SK-N-SH treated with all-trans-retinoic acid at 6 μM for 48 hours (cell line): ENCODE data around the gene CCL22.

Source experiments
- ATAC-seq: fragments of 200-7000 bp; cut with Tn5 transposase; 3 replicates; pipeline ENCODE4 v1.9.1; 2020; ENCODE audit warnings: mild to moderate bottlenecking, moderate library complexity
- ARNTL ChIP-seq: fragments of 450-650 bp; formaldehyde crosslinking; IDR thresholded peaks from 2 replicates; pipeline ENCODE4 v1.5.0; 2020; ENCODE audit warnings: low read depth, mild to moderate bottlenecking, moderate library complexity, borderline replicate concordance
- CSDC2 ChIP-seq: fragments of 250-450 bp; sonication (Bioruptor Pico); IDR thresholded peaks from 2 replicates; pipeline ENCODE4 v1.5.0; 2020; ENCODE audit warnings: mild to moderate bottlenecking, moderate library complexity
- ESRRG ChIP-seq: fragments of 250-450 bp; sonication (Bioruptor Pico); IDR thresholded peaks from 2 replicates; pipeline ENCODE4 v1.6.1; 2021; ENCODE audit warnings: mild to moderate bottlenecking
- GLIS3 ChIP-seq: fragments of 250-450 bp; sonication (Bioruptor Pico); IDR thresholded peaks from 2 replicates; pipeline ENCODE4 v1.5.0; 2020; ENCODE audit warnings: mild to moderate bottlenecking, moderate library complexity
- ISL1 ChIP-seq: fragments of 250-450 bp; sonication (Bioruptor Pico); IDR thresholded peaks from 2 replicates; pipeline ENCODE4 v2.1.2; 2022; ENCODE audit warnings: mild to moderate bottlenecking, moderate library complexity
- OSR1 ChIP-seq: fragments of 250-450 bp; sonication (Bioruptor Pico); IDR thresholded peaks from 2 replicates; pipeline ENCODE4 v1.8.0; 2022; ENCODE audit warnings: moderate library complexity, mild to moderate bottlenecking, inconsistent platforms
- PPARA ChIP-seq: fragments of 250-450 bp; sonication (Bioruptor Pico); IDR thresholded peaks from 2 replicates; pipeline ENCODE4 v1.5.0; 2020; ENCODE audit warnings: mild to moderate bottlenecking, borderline replicate concordance
- RARB ChIP-seq: fragments of 250-450 bp; sonication (Bioruptor Pico); IDR thresholded peaks from 2 replicates; pipeline ENCODE4 v1.8.0; 2021; ENCODE audit warnings: mild to moderate bottlenecking, moderate library complexity
- SNAI2 ChIP-seq: fragments of 250-450 bp; sonication (Bioruptor Pico); IDR thresholded peaks from 2 replicates; pipeline ENCODE4 v1.5.0; 2020; ENCODE audit warnings: mild to moderate bottlenecking, moderate library complexity
- TCF4 ChIP-seq: fragments of 250-450 bp; sonication (Bioruptor Pico); IDR thresholded peaks from 2 replicates; pipeline ENCODE4 v1.8.0; 2021; ENCODE audit warnings: mild to moderate bottlenecking, moderate library complexity, borderline replicate concordance
- TOX ChIP-seq: fragments of 250-450 bp; sonication (Bioruptor Pico); IDR thresholded peaks from 2 replicates; pipeline ENCODE4 v1.8.0; 2021; ENCODE audit warnings: mild to moderate bottlenecking, moderate library complexity, borderline replicate concordance
- ZC3H10 ChIP-seq: fragments of 250-450 bp; sonication (Bioruptor Pico); IDR thresholded peaks from 2 replicates; pipeline ENCODE4 v1.5.1; 2021; ENCODE audit warnings: mild to moderate bottlenecking, moderate library complexity
- ZFP3 ChIP-seq: fragments of 250-450 bp; sonication (Bioruptor Pico); IDR thresholded peaks from 2 replicates; pipeline ENCODE4 v1.5.0; 2020; ENCODE audit warnings: mild to moderate bottlenecking, moderate library complexity
- ZFP30 ChIP-seq: fragments of 450-650 bp; formaldehyde crosslinking; IDR thresholded peaks from 2 replicates; pipeline ENCODE4 v1.5.0; 2022; ENCODE audit warnings: mild to moderate bottlenecking, moderate library complexity
- ZNF565 ChIP-seq: fragments of 450-650 bp; formaldehyde crosslinking; conservative IDR thresholded peaks from 2 replicates; pipeline ENCODE4 v1.5.0; 2020; ENCODE audit warnings: low read depth, mild to moderate bottlenecking, moderate library complexity
- ZNF70 ChIP-seq: fragments of 450-650 bp; formaldehyde crosslinking; IDR thresholded peaks from 2 replicates; pipeline ENCODE4 v1.5.0; 2020; ENCODE audit warnings: mild to moderate bottlenecking, moderate library complexity
- ZNF8 ChIP-seq: fragments of 450-650 bp; formaldehyde crosslinking; IDR thresholded peaks from 2 replicates; pipeline ENCODE4 v1.5.0; 2020; ENCODE audit warnings: mild to moderate bottlenecking, moderate library complexity
- TF ChIP-seq, protein P1 (sequence below): fragments of 250-450 bp; sonication (Bioruptor Pico); IDR thresholded peaks from 2 replicates; pipeline ENCODE4 v1.8.0; 2020; ENCODE audit warnings: mild to moderate bottlenecking, moderate library complexity, borderline replicate concordance
- TF ChIP-seq, protein P2 (sequence below): fragments of 250-450 bp; sonication (Bioruptor Pico); IDR thresholded peaks from 2 replicates; pipeline ENCODE4 v1.5.1; 2020; ENCODE audit warnings: low read depth, mild to moderate bottlenecking, moderate library complexity
- TF ChIP-seq, protein P3 (sequence below): fragments of 250-450 bp; sonication (Bioruptor Pico); IDR thresholded peaks from 2 replicates; pipeline ENCODE4 v1.8.0; 2021; ENCODE audit warnings: low read depth, mild to moderate bottlenecking, moderate library complexity, borderline replicate concordance
- TF ChIP-seq, protein P4 (sequence below): fragments of 250-450 bp; sonication (Bioruptor Pico); IDR thresholded peaks from 2 replicates; pipeline ENCODE4 v1.5.1; 2021; ENCODE audit warnings: mild to moderate bottlenecking, moderate library complexity
- TF ChIP-seq, protein P5 (sequence below): fragments of 250-450 bp; sonication (Bioruptor Pico); IDR thresholded peaks from 2 replicates; pipeline ENCODE4 v1.5.0; 2020; ENCODE audit warnings: mild to moderate bottlenecking, moderate library complexity

CCL22 gene

DNA sequence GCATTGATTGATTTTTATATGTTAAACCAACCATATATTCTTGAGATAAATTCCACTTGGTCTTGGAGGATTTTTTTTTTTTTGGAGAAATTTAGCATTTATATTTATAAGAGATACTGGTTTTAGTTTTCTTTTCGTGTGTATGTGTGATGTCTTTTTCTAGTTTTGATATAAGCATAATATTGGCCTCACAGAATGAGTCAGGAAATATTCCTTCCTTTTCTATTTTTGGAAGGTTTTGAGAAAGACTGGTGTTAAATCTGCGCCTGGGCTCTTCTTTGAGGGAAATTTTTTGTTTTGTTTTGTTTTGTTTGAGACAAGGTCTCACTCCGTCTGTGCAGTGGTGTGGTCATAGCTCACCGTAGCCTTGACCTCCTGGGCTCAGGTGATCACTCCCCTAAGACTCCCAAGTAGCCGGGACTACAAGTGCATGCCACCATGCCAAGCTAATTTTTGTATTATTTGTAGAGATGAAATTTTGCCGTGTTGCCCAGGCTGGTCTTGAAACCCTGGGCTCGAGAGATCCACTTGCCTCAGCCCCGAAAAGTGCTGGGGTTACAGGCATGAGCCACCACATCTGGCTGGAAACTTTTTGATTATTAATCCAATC, 28.8 kb upstream of the CCL22 start:
- no peak for ATAC-seq
- TF ChIP-seq OSR1 = no peak
- no peak for TF ChIP-seq ZC3H10 (CRISPR knock-in tag)
- TF ChIP-seq, protein P1, sequence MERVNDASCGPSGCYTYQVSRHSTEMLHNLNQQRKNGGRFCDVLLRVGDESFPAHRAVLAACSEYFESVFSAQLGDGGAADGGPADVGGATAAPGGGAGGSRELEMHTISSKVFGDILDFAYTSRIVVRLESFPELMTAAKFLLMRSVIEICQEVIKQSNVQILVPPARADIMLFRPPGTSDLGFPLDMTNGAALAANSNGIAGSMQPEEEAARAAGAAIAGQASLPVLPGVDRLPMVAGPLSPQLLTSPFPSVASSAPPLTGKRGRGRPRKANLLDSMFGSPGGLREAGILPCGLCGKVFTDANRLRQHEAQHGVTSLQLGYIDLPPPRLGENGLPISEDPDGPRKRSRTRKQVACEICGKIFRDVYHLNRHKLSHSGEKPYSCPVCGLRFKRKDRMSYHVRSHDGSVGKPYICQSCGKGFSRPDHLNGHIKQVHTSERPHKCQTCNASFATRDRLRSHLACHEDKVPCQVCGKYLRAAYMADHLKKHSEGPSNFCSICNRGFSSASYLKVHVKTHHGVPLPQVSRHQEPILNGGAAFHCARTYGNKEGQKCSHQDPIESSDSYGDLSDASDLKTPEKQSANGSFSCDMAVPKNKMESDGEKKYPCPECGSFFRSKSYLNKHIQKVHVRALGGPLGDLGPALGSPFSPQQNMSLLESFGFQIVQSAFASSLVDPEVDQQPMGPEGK (CRISPR knock-in tag) = no peak
- no peak for TF ChIP-seq TOX (CRISPR knock-in tag)
- TF ChIP-seq RARB (CRISPR knock-in tag) = no peak
- no peak for TF ChIP-seq TCF4 (CRISPR knock-in tag)
- no peak for TF ChIP-seq ZFP3 (CRISPR knock-in tag)
- TF ChIP-seq ZNF565 (CRISPR knock-in tag) = no peak
- TF ChIP-seq, protein P2, sequence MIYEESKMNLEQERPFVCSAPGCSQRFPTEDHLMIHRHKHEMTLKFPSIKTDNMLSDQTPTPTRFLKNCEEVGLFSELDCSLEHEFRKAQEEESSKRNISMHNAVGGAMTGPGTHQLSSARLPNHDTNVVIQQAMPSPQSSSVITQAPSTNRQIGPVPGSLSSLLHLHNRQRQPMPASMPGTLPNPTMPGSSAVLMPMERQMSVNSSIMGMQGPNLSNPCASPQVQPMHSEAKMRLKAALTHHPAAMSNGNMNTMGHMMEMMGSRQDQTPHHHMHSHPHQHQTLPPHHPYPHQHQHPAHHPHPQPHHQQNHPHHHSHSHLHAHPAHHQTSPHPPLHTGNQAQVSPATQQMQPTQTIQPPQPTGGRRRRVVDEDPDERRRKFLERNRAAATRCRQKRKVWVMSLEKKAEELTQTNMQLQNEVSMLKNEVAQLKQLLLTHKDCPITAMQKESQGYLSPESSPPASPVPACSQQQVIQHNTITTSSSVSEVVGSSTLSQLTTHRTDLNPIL (CRISPR knock-in tag) = no peak
- no peak for TF ChIP-seq ZNF8 (CRISPR knock-in tag)
- TF ChIP-seq, protein P3, sequence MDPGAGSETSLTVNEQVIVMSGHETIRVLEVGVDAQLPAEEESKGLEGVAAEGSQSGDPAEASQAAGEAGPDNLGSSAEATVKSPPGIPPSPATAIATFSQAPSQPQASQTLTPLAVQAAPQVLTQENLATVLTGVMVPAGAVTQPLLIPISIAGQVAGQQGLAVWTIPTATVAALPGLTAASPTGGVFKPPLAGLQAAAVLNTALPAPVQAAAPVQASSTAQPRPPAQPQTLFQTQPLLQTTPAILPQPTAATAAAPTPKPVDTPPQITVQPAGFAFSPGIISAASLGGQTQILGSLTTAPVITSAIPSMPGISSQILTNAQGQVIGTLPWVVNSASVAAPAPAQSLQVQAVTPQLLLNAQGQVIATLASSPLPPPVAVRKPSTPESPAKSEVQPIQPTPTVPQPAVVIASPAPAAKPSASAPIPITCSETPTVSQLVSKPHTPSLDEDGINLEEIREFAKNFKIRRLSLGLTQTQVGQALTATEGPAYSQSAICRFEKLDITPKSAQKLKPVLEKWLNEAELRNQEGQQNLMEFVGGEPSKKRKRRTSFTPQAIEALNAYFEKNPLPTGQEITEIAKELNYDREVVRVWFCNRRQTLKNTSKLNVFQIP (CRISPR knock-in tag) = no peak
- no peak for TF ChIP-seq GLIS3
- TF ChIP-seq PPARA = no peak
- no peak for TF ChIP-seq SNAI2 (CRISPR knock-in tag)
- no peak for TF ChIP-seq ZNF70 (CRISPR knock-in tag)
- TF ChIP-seq, protein P4, sequence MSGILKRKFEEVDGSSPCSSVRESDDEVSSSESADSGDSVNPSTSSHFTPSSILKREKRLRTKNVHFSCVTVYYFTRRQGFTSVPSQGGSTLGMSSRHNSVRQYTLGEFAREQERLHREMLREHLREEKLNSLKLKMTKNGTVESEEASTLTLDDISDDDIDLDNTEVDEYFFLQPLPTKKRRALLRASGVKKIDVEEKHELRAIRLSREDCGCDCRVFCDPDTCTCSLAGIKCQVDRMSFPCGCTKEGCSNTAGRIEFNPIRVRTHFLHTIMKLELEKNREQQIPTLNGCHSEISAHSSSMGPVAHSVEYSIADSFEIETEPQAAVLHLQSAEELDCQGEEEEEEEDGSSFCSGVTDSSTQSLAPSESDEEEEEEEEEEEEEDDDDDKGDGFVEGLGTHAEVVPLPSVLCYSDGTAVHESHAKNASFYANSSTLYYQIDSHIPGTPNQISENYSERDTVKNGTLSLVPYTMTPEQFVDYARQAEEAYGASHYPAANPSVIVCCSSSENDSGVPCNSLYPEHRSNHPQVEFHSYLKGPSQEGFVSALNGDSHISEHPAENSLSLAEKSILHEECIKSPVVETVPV = no peak
- no peak for TF ChIP-seq ISL1 (CRISPR knock-in tag)
- TF ChIP-seq CSDC2 (CRISPR knock-in tag) = no peak
- TF ChIP-seq, protein P5, sequence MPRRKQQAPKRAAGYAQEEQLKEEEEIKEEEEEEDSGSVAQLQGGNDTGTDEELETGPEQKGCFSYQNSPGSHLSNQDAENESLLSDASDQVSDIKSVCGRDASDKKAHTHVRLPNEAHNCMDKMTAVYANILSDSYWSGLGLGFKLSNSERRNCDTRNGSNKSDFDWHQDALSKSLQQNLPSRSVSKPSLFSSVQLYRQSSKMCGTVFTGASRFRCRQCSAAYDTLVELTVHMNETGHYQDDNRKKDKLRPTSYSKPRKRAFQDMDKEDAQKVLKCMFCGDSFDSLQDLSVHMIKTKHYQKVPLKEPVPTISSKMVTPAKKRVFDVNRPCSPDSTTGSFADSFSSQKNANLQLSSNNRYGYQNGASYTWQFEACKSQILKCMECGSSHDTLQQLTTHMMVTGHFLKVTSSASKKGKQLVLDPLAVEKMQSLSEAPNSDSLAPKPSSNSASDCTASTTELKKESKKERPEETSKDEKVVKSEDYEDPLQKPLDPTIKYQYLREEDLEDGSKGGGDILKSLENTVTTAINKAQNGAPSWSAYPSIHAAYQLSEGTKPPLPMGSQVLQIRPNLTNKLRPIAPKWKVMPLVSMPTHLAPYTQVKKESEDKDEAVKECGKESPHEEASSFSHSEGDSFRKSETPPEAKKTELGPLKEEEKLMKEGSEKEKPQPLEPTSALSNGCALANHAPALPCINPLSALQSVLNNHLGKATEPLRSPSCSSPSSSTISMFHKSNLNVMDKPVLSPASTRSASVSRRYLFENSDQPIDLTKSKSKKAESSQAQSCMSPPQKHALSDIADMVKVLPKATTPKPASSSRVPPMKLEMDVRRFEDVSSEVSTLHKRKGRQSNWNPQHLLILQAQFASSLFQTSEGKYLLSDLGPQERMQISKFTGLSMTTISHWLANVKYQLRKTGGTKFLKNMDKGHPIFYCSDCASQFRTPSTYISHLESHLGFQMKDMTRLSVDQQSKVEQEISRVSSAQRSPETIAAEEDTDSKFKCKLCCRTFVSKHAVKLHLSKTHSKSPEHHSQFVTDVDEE (CRISPR knock-in tag) = no peak

DNA sequence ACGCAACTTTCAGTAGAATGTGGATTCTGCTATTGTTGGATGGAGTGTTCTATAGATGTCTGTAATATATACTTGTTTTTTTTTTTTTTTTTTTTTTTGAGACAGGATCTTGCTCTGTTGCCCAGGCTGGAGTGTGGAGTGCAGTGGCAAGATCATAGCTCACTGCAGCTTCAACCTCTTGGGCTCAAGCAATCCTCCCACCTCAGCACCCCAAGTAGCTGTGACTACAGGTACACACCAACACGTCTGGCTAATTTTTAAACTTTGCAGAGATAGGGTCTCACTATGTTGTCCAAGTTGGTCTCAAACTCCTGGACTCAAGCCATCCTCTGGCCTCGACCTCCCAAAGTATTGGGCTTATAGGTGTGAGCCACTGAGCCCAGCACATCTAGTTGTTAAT, 27.2 kb upstream of the CCL22 start:
- ATAC-seq = no peak
- no peak for TF ChIP-seq ZNF8 (CRISPR knock-in tag)
- no peak for TF ChIP-seq SNAI2 (CRISPR knock-in tag)
- TF ChIP-seq GLIS3 = no peak
- TF ChIP-seq TCF4 (CRISPR knock-in tag) = no peak
- TF ChIP-seq ZFP3 (CRISPR knock-in tag) = no peak
- TF ChIP-seq ZNF70 (CRISPR knock-in tag) = no peak
- no peak for TF ChIP-seq ESRRG (CRISPR knock-in tag)
- no peak for TF ChIP-seq ARNTL (CRISPR knock-in tag)
- TF ChIP-seq PPARA = no peak
- TF ChIP-seq, protein P2 (CRISPR knock-in tag) = no peak
- no peak for TF ChIP-seq TOX (CRISPR knock-in tag)
- TF ChIP-seq ZFP30 = no peak
